PC-9 (cell line): Measurements from ENCODE around the gene MACROD2. TPM values are rescaled to one million over a fixed set of nuclear protein-coding genes. Genes with fewer than 3 reads are reported as not detected.

Experiments
- BruUV-seq: library from RNA; stranded (reverse); fragments of 400-500 nt; replicated peaks from 2 replicates; lab custom pipeline; 2021; lab: Mats Ljungman, UMichigan
- CTCF ChIA-PET: fragments of 300-600 bp; sonication (Branson Sonifier 250); formaldehyde crosslinking; loops from one replicate; lab custom pipeline; 2022; ENCODE audit warnings: antibody characterized with exemption; lab: Charles Lee
- POLR2A ChIA-PET: fragments of 300-600 bp; sonication (Branson Sonifier 250); formaldehyde crosslinking; loops from one replicate; lab custom pipeline; 2022; ENCODE audit warnings: antibody characterized with exemption; ENCODE audit not compliant: unreplicated experiment; lab: Charles Lee
- DNase-seq, 2 experiments: peaks; one replicate each; pipeline versions ENCODE4 v3.0.0 to v3.0.0-alpha.2; 2015 to 2022; ENCODE audit warnings: mixed read lengths in 1 of 2
- H2AFZ ChIP-seq: fragments of 200-600 bp; sonication (generic); 2 replicates; pipeline ENCODE4 v1.8.1; 2017; ENCODE audit warnings: antibody characterized with exemption
- H3F3A ChIP-seq: fragments of 200-600 bp; sonication (generic); 2 replicates; pipeline ENCODE4 v1.8.1; 2017; ENCODE audit warnings: antibody characterized with exemption, mild to moderate bottlenecking, low read depth; ENCODE audit not compliant: insufficient read depth
- H3K27ac ChIP-seq: fragments of 200-600 bp; sonication (generic); 2 replicates; pipeline ENCODE4 v1.6.1; 2016; ENCODE audit warnings: mixed run types
- H3K27me3 ChIP-seq: fragments of 200-600 bp; sonication (generic); 2 replicates; pipeline ENCODE4 v1.6.1; 2016; ENCODE audit warnings: low read depth, mixed run types; ENCODE audit not compliant: insufficient read depth
- H3K36me3 ChIP-seq: fragments of 200-600 bp; sonication (generic); 2 replicates; pipeline ENCODE4 v1.6.1; 2016; ENCODE audit warnings: low read depth, mixed run types
- H3K4me1 ChIP-seq: fragments of 200-600 bp; sonication (generic); replicated peaks from 2 replicates; pipeline ENCODE4 v1.6.1; 2016; ENCODE audit warnings: mixed run types; ENCODE audit not compliant: insufficient read depth
- H3K4me2 ChIP-seq: fragments of 200-600 bp; sonication (generic); 2 replicates; pipeline ENCODE4 v1.6.1; 2017; ENCODE audit warnings: mixed run types
- H3K4me3 ChIP-seq: fragments of 200-600 bp; sonication (generic); 2 replicates; pipeline ENCODE4 v1.6.1; 2016; ENCODE audit warnings: mixed run types
- H3K79me2 ChIP-seq: fragments of 200-600 bp; sonication (generic); 2 replicates; pipeline ENCODE4 v1.6.1; 2017; ENCODE audit warnings: low read depth, mixed run types
- H3K9me2 ChIP-seq: fragments of 200-600 bp; sonication (generic); 2 replicates; pipeline ENCODE4 v1.8.1; 2017; ENCODE audit warnings: mild to moderate bottlenecking; ENCODE audit not compliant: insufficient read depth
- H3K9me3 ChIP-seq: fragments of 200-600 bp; sonication (generic); 2 replicates; pipeline ENCODE4 v1.8.1; 2016; ENCODE audit warnings: low read depth; ENCODE audit not compliant: insufficient read depth
- H4K20me1 ChIP-seq: fragments of 200-600 bp; sonication (generic); 2 replicates; pipeline ENCODE4 v1.8.1; 2017; ENCODE audit not compliant: insufficient read depth
- EZH2 ChIP-seq: fragments of 200-600 bp; sonication (generic); IDR thresholded peaks from 2 replicates; pipeline ENCODE4 v1.8.0; 2017; ENCODE audit warnings: antibody characterized with exemption, low read depth
- intact Hi-C: fragments of 100-400 bp; cut with micrococcal nuclease; formaldehyde crosslinking; loops from one replicate; pipeline ENCODE4 v1.10.0; 2022; ENCODE audit not compliant: unreplicated experiment
- total RNA-seq: library from RNA; stranded (reverse); gene quantifications from 2 replicates; pipeline ENCODE4 v1.2.3, GENCODE V29; 2021
- TF ChIP-seq, protein P1 (sequence below): fragments of 200-600 bp; sonication (generic); conservative IDR thresholded peaks from 2 replicates; pipeline ENCODE4 v1.6.1; 2017; ENCODE audit warnings: mixed run types, antibody characterized with exemption, mild to moderate bottlenecking, moderate library complexity

Gene MACROD2
- total RNA-seq, 1 experiment from 2014 or later, result 11.4 TPM

DNA sequence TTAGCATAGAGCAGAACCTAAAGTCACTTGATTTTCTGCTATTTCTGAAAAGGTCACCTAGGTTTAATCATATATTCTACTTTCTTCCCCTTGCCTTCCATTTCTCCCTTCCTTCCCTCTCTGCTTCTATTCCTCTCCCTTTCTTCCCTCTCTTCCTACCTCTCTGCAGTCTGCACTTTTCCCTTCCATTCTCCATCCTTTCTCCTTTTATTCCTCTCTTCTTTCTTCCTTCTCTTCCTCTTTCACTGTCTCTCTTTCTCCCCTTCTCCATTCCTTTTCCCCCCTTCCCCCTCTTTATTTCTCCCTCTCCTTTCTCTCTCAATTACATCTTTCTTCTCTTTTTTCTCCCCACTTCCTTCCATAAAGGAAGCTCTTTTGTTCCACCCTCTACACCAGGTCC is 1391.9 kb downstream of the MACROD2 start:
- H4K20me1 ChIP-seq, result no peaks in the 10 kb centered on the region
- no peaks in the 10 kb centered on the region for H3K79me2 ChIP-seq
- TF ChIP-seq, protein P1, sequence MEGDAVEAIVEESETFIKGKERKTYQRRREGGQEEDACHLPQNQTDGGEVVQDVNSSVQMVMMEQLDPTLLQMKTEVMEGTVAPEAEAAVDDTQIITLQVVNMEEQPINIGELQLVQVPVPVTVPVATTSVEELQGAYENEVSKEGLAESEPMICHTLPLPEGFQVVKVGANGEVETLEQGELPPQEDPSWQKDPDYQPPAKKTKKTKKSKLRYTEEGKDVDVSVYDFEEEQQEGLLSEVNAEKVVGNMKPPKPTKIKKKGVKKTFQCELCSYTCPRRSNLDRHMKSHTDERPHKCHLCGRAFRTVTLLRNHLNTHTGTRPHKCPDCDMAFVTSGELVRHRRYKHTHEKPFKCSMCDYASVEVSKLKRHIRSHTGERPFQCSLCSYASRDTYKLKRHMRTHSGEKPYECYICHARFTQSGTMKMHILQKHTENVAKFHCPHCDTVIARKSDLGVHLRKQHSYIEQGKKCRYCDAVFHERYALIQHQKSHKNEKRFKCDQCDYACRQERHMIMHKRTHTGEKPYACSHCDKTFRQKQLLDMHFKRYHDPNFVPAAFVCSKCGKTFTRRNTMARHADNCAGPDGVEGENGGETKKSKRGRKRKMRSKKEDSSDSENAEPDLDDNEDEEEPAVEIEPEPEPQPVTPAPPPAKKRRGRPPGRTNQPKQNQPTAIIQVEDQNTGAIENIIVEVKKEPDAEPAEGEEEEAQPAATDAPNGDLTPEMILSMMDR, result no peak
- no peak for TF ChIP-seq EZH2
- H3K27me3 ChIP-seq, result no peaks in the 10 kb centered on the region
- intact Hi-C loops, result no loop called here
- no peaks in the 10 kb centered on the region for H3K4me1 ChIP-seq
- no peaks in the 10 kb centered on the region for H3K36me3 ChIP-seq
- no peak overlapping the region for H3K4me2 ChIP-seq
- no peak overlapping the region for H3K4me3 ChIP-seq
- H3K27ac ChIP-seq, result no peak overlapping the region
- no peaks in the 10 kb centered on the region for H3K9me2 ChIP-seq
- no peaks in the 10 kb centered on the region for H3F3A ChIP-seq
- ChIA-PET POLR2A (interaction anchor here (0.6 kb wide), 1 partner anchor 12 kb away, joined by 3 read pairs; no protein-coding TSS in a partner anchor), CTCF (no interaction called here)
- no TSS peak for BruUV-seq
- no peaks in the 10 kb centered on the region for H3K9me3 ChIP-seq
- no peak for DNase-seq
- no peak overlapping the region for H2AFZ ChIP-seq

DNA sequence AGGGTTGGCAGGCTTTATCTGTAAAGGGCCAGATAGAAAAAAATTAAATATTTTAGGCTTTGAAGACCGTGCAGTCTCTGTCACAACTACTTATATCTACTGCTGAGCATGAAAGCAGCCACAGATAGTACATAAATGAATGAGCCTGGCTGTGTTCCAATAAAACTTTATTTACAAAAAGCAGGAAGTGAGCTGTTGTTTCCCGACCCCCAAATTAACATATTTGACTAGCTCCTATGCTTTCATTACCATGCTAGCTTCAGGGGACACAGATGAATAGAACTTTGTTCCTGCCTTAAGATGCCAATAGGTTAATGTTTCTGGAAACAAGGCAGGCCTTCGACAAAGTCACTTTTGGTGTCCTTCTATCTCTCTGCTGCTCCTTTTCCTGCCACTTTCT is 1400.1 kb downstream of the MACROD2 start:
- no peaks in the 10 kb centered on the region for H3F3A ChIP-seq
- no peak overlapping the region for H2AFZ ChIP-seq
- H3K4me3 ChIP-seq, result no peak overlapping the region
- ChIA-PET POLR2A (no interaction called here), CTCF (no interaction called here)
- no peaks in the 10 kb centered on the region for H3K9me3 ChIP-seq
- H3K27me3 ChIP-seq, result no peaks in the 10 kb centered on the region
- DNase-seq, result no peak
- H3K27ac ChIP-seq, result no peak overlapping the region
- intact Hi-C loops, result no loop called here
- H3K36me3 ChIP-seq, result no peaks in the 10 kb centered on the region
- H3K4me1 ChIP-seq, result no peaks in the 10 kb centered on the region
- no peaks in the 10 kb centered on the region for H3K9me2 ChIP-seq
- TF ChIP-seq, protein P1, result no peak
- no peak for TF ChIP-seq EZH2
- no peak overlapping the region for H3K4me2 ChIP-seq
- H4K20me1 ChIP-seq, result no peaks in the 10 kb centered on the region
- no TSS peak for BruUV-seq
- H3K79me2 ChIP-seq, result no peaks in the 10 kb centered on the region

DNA sequence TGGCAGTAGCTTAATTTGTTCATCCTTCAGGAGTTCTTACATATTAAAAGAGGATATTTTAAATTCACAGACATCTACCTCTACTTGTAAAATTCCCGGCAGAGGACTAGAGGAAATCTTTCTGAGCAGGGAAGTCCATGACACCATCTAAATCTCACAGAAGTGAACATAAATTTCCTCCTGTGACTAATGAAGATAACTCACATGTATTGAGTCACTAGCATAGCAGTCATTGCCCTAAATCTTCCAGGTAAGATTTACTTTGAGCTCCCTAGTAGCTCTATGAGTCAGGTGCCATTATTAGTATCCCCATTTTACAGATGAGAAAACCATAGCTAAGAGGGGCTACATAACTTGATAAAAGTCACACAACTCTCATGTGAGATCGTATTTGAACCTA is 1400.7 kb downstream of the MACROD2 start:
- no TSS peak for BruUV-seq
- H3K4me3 ChIP-seq, result no peak overlapping the region
- no peaks in the 10 kb centered on the region for H3K27me3 ChIP-seq
- no peaks in the 10 kb centered on the region for H3F3A ChIP-seq
- H3K36me3 ChIP-seq, result no peaks in the 10 kb centered on the region
- POLR2A ChIA-PET, result no interaction called here
- H3K4me2 ChIP-seq, result no peak overlapping the region
- TF ChIP-seq, protein P1, result no peak
- no peak for TF ChIP-seq EZH2
- no peak overlapping the region for H3K27ac ChIP-seq
- H3K79me2 ChIP-seq, result no peaks in the 10 kb centered on the region
- CTCF ChIA-PET, result no interaction called here
- H4K20me1 ChIP-seq, result no peaks in the 10 kb centered on the region
- no peak overlapping the region for H2AFZ ChIP-seq
- DNase-seq, result no peak
- no peaks in the 10 kb centered on the region for H3K4me1 ChIP-seq
- H3K9me3 ChIP-seq, result no peaks in the 10 kb centered on the region
- no peaks in the 10 kb centered on the region for H3K9me2 ChIP-seq
- intact Hi-C loops, result no loop called here
